CD4-positive, alpha-beta T cell treated with Interleukin-17A for 1 hour (primary cell): ENCODE results near the gene NTRK3.

Source experiments
- DNase-seq: peaks from one replicate; pipeline ENCODE4 v3.0.0-alpha.2; 2020

The NTRK3 gene

DNA sequence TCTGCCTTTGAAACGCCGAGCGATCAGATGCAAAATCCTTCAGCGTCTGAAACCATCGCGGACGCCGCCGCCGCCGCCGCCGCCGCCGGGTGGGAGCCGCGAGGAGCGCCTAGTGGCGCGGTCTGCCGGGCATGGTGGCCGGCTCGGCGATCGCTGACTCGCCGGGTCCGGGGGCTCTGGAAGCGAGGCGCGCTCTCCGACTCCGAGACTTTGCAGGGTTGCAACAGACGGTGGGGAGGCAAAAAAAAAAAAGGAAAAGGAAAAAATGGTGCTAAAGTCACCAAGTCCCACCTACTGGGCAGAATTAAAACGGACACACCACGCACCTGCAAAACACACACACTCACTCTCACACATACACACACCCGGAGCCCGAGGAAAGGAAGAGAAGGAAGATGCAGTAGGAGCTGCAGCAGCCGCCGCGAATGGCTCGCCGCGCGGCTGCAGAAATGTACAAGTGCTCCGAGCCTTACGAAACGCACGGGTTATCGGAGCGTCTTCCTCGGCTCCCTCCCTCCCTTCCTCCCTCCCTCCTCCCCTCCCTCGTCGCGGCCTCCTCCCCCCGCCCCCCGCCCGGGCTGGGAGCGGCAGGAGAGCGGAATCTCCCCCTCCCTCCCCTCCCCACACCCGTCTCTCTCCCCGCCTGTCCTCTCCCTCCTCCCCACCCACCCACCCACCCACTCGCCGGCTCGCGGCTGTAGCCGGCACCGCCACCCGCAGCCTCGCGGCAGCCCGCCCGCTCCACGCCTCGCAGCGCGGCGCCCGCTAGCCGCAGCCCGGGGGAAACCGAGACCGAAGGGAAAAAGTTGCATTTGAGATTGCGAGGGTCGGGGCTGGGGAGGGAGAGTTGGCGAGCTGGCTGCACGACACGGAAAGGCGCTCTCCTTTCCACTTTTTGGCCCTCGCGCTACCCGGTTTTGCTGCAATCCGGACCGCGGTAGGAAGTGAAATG lies at the start of gene NTRK3:
NTRK3 (minus strand) TSS at position 461 of the 952 bp plus-strand sequence. CDS start 586 bp downstream, outside the sequence.
- DNase-seq, result no peak

DNA sequence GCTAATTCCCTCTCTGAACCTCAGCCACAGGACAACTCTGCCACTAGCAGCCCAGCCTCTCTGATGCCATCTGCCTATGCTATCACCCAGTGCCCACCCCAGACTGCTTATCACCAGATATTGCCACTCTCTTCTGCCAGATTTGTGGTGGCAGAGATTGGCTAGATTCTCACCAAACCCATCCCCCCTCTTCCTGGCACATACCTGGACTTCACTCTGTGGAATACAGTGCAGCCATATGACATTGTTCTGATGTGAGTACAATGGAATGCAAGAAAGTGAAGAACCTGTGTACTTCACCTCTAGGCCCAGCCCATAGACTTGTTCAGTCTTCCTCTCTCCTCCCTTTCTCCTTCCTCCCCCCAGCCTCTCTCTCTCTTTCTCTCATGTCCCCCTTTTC lies 46.9 kb upstream of the NTRK3 start:
- no peak for DNase-seq

DNA sequence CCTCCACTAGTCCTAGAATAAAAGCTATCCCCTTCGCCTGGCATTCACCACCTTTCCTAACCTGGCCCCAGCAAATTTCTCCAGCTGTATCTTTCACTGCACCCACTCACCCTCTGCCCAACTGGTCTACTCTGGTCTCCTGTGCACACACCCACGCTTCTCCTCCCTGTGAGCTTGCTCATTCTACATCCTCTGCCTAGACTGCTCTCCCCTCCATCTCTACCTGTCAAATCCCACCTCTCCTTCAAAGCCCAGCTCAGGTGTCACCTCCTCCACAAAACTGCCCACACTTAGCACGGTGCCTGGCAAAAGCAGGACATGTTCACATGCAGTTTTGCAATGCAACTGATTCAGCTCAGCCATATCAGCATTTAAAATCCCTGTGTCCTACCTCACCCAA lies 45.8 kb upstream of the NTRK3 start:
- no peak for DNase-seq

DNA sequence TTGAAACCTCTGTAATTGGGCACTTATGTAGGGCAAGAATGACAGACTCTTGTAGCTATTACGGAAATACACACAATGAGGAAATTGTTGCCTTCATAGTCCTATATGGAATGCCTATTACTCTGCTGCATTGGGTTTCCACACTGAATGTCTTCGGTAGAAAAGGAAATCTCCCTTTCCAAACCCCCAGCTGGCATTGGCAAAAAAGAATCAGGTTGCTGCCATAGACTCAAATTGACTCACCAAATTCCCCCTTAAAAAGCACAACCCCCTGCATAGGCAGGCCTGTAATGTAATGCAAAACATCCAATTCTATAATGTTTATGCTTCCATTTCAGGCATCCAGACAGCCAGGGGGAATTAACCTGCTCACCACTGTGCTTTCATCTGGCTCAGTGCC lies 44.8 kb upstream of the NTRK3 start:
- no peak for DNase-seq

DNA sequence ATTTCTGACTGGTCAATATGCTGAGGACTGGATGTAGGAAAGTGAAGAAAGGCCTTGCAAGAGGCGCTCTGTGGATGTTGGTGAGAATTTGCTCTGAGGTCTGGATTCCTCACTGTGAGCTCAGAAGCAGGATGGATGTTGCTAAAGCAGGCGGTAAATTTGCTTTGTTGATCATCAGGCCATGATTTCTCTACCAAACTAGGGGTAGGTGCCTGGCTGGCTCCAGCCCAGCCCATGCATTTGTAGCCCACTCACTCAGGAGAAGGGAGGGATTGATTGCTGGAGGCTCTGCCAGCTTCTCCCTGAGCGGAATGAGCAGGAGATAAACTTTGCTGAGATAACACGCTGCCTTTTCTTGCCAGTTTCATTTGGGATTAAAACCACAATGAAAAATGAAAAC lies 44.3 kb upstream of the NTRK3 start:
- DNase-seq, result no peak

DNA sequence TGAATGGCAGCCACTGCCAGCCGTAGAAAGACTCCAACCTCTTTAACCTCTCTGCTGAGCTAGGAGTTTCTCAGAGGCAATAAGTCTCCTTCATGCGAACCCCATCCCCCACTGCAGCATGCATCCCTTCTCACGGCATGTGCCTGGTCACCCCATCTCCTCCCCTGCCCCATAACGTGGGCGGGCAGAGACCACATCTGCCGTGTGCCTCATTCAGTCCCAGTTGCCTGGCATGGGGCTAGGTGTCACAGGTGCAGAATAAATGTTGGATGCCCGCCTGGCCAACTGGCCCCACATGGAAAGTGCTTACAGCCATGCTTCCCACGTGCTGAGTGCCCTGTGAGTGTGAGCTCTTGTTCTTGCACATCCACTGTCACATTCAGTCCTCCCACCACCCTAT lies 43.5 kb upstream of the NTRK3 start:
- no peak for DNase-seq

DNA sequence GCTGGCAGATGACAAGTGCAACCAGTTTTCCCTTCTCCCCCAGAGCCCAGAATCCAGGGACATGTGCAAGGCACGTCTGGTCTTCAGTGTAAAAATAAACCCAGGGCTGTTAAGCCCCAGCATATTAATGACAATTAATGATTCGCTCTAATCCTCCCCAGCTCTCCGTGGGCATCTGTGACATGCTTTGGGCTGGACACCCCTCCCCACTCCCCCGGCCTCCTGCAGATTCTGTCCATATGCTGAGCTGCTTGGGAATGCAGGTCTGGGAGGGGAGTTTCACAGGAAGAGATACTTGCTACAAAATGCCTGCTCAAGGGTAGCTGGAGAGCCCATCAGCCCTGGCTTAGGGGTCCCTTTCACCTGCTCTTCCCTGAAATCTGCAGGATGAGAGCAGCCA lies 43.0 kb upstream of the NTRK3 start:
- DNase-seq, result no peak

DNA sequence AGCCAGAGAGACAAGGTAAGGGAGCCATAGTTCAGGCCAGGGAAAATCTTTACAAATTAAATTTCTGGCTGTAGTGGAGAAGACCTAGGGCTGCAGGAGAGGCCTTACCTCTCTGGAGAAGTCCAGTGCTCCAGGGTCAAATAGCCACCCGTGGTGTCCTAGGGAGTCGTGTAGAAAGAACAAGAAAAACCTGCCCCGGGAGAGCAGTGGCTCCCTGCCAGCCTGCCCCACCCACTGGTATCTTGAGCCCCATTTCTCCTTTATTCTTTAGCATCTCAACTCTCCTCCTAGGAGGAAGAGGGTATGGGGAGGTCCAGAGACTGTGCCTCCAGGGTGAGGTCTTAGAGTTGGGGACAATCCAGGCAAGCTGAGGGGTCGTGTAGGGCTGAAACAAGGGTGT lies 32.1 kb upstream of the NTRK3 start:
- no peak for DNase-seq

DNA sequence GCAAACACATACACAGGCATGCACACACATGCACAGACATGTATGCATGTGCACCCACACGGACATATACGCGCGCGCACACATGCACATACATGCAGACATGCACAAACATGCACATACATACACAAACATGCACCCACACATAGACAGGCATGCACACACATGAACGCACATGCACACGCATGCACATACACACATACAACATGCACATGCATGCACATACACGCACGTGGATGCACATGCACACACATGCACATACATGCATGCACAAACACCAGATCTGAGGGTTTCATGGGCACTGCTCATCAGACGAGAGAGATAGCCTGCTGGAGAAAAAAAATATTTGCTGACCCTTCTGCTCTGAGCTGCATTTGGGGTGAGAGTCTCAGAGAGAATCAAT lies 31.7 kb upstream of the NTRK3 start:
- no peak for DNase-seq

DNA sequence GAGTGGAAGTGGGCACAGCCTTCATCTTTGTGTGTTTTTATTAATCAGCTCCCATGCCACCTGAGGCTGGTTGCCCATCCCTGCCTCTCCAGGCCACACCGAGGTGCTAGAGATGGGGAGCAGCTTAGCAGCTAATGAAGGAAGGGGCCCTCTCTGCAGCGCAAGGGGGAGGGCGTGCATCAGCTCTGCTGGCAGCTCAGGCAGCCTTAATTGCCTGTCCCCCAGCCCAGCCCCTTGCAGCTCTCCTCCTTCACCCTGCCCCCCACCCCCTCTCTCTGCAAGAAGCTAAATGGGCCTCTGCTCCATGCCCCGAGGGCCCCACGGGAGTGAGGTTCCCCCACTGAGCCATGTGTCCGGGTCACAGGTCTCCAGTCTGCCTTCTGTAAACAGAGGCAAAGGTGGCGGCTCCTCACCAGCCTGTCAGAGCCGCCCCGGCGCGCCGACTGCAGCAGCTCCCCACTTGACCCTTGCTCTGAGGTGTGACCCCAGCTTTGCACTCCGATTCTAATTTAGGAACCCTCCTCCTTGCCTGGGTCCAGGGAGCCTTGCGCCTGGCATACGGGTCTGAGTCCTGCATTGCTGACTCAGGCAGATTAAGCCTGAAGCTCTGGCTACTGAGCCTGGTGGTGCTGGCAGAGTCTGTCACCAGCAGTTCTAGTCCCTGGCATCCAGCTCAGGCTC lies 27.9 kb upstream of the NTRK3 start:
- no peak for DNase-seq

DNA sequence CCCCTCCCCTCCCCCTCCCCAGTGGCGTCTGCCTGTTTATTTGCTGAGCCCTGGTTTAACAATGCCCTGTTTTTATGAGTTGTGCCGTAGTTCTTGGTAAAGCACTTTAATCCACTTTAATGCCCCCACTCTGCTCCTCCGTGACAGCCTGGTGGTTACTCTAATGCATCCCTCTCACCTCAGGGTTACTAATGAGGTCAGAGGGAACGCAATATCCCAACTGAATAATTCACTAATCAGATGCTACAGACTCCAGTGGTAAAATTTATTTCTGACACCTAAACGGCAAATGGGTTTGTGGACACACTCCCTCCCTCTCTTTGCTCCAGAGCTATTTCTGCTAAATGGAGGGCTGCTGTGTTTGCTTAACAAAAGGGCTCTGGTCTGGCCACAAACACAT lies 26.1 kb upstream of the NTRK3 start:
- DNase-seq, result no peak

DNA sequence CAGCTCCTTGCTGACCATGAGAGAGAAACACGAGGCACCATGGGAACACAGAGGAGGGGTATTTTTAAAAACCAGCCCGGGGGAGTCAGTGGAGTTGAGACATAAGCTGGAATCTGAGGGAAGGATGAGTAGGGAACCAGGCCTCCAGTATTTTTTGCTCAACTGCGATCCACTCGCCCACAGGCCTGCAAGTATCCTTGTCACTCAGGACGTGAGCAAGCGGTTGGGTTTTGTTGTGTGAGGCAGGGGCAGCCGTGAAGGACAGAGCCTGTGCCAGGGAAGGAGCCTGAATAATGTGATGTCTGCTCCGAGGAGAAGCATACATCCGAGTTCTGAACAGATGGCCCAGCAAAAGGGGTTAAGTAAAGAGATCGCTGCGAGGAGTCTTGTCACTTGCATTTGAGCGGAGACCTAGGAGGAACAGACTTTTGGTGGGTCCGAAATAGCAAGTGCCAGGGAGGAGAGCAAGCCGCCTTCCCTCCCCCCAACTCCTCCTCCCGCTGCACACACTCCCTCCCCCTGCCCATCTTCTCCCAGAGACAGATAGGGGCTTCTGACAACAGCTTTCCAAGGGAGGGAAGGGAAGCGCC lies 20.4 kb upstream of the NTRK3 start:
- DNase-seq, result no peak

DNA sequence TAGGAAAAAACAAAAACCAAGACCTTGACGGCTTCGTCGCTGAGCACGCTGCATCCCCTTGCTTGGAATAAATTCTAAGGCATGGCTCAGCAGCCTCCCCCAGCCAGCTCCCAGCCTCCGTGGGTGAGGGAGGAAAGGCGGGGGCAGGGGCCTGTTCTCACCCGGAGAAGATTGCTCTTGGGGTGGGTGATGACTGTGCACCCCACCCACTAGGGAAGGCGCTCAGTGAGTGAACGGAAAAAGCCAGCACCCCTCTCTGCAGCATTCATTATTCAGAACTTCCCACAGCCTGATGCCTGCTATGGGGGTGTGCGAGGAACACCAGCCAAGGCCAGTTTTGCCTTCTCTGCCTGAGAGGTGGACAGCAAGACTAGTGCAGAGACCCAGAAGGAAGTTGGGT lies 19.3 kb upstream of the NTRK3 start:
- no peak for DNase-seq

DNA sequence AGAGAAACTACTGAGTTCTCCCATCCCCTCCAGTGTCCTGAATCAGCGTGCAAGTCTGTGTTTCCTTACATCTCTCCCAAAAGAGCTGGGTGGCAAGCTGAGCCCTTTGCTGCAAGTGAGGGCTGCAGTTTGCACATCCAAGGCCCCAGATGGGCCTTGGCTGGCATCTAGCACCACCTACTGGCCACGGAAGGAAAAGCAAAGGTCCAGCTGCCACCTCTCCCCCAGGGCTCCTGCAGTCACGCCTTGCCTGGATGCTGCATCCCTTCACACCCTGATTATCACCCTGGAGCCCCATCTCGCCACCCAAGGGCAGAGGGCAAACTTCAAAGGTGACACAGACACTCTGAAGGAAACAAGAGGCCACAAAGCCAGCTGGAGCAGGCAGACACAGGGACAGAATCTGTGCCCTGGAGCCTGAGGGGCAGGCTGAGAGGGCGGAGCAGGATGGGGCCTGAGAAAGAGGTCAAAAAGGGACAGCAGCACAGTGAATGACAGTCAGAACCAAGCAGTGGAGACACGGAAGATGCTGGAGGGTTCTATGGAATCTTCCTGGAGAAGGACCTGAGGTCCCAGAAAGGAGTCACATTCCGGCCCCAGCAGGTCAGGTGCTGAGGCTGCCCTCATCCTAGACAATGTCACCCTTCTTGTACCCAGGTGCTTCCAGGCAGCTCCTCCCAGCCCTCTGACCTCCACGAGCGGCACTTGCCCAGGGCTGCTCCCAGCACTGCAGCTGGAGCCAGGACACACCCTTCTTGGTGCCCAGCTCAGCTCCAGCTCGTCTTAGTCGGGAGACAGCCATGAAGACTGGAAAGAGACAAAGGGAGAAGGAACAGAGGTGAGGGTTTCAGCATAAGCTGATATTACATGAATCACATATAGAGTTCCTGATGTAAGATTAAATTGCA lies 18.3 kb upstream of the NTRK3 start:
- peak; percentile 42 for DNase-seq

DNA sequence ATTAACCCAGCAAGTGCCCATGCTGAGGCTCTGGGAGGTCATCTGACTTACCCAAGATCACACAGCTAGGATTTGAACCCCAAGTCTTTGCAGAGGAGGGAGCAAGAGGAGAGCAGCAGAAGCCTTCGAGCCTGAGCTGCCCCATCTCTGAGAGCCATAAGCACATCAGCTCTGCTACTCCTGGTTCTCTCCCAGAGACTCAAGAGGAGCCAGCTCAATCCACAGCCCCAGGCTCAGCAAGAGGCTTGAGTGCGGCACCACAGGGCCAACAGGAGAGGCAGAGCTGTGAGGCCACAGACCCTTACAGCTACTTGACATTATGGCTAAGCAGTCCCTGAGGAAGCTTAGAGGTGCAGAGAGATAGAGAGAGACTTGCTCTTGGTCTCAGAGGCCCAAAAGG lies 15.9 kb upstream of the NTRK3 start:
- DNase-seq, result no peak

DNA sequence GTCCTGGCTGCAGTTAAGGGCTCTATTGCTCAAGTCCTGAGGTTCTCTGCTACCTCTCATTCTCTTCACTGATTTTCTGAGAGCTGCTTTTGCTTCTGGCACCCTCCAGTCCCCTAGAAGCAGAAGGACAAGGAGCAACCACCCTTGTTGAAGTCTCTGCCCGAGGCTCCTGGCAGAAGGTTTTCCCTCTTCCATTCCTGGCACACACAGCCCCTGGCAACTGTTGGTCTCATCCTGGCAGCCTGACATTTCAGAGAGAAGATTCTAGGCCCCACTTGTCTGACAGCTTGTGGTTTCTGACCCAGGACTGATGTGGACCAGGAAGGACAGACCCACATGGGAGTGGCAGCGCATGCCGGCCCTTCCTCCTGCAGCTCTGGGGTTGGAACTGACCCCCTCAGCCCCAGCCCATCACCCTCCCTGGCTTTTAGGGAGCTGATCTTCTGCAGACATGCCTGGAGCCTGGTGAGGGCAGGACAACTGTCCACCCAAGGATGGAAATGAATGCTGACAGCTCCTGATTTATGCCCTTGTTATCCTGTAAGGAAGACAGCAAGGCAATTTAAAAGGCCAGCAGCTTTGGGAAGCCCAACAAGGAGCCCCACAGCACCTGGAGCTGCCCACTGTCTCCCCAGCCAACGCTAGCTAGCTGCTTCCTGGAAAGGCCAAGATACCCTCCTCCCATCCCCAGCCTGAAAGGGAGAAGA lies 13.0 kb upstream of the NTRK3 start:
- no peak for DNase-seq

DNA sequence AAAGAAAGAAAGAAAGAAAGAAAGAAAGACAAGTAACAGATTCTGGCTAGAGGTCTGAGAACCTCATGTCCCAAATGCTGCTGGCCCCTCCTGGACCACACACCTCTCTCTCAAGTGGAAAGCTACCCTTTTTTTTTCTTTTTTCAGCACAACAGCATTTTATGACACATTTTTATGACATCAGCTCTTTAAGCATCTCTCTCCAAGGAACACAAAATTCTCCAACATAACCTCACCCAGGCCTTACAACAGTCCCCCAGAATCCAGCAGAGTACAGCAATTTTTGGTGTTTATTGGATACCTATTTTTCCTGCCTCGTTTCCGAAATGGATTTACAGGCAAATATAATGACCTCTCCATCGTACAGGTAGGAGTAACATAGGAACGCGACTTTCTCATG lies 11.2 kb upstream of the NTRK3 start:
- DNase-seq, result no peak

DNA sequence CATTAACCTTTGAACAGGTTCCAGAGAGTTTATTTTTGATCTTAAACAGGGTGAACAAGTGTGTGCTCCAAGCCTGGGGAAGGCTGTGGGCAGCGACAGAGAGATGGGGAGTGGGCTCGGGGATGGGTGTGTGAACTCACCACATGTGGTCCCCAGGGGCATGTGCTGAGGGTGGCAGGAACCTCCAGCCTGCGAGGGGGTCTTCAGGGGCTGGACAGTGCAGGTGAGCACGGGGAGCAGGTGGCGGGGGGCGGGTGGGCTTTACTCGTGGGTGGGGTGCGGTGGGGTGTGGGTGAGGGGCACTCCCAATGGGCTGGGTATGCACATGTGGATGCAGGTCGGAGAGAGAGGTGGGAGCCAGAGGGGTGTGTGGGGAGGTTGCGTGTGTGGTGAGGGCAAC lies 9.6 kb upstream of the NTRK3 start:
- no peak for DNase-seq

DNA sequence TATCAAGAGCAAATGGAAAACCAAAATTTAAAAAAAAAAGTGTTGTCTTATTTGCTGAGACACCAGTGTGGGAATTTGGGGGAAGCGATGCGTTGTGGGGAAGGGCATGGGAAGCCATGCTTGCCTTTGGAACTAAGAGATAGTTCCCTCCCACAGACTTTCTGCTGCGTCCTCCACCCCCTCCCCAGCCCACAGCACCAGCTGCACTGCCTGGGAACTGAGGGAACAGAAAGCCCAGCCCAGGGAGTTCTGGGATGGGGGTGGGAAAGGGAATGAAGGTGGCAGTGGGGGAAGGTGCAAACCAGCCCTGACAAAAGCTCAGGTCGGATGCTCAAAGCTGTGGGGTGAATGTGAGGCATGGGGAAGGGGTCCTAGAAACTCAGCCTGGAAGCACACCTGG lies 8.1 kb upstream of the NTRK3 start:
- DNase-seq, result no peak

DNA sequence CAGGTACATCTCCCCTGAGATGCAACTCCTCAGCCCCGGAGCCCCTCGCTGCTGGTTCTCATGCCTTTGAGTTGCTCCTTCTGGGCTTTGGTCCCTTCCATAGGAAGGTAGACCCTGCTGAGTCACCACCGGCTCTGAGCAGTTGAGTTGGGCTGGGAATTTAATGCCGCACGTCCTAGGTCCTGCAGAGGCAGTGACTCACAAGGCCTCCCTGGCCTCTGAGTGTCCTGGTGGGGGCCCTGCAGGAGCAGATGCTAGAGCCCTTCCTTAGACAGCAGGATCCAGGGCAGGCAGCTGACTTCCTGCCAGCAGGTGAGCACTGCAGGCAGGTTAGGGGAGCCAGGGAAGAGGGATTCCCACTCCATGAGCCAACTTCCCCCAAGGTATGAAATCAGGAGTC lies 5.5 kb upstream of the NTRK3 start:
- DNase-seq, result no peak

DNA sequence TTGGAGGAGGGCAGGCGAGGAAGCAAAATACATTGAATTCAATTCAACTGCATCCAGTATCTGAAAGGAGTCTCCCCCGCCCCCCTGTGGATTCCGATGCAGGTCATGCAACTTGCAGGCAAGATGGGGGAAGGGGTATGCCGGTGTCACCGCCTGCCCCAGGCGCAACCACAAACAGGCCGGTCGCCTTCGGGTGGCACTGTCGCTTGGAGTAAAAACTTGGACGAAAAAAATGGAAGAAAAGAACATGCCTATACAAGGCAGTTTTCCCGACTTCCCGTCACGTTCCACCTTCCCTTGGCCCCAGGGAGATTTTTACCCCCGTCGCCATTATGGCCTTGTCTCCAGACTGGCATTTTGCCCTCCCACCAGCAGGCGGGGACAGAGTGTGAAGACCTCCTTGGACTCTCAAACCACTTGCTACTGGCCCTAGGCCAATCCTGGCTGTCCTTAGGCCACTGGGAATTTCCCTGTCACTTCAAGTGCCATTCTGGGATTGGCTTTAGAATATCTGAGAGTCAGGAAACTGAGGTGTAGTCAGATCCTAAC lies 1.6 kb upstream of the NTRK3 start:
- no peak for DNase-seq
